ENCODE results near the gene GNAL. TPM values are rescaled to one million over a fixed set of nuclear protein-coding genes. Genes with fewer than 3 reads are reported as not detected.

Gene GNAL
- total RNA-seq, 1 donor from 2014 or later: 5.0 TPM

DNA sequence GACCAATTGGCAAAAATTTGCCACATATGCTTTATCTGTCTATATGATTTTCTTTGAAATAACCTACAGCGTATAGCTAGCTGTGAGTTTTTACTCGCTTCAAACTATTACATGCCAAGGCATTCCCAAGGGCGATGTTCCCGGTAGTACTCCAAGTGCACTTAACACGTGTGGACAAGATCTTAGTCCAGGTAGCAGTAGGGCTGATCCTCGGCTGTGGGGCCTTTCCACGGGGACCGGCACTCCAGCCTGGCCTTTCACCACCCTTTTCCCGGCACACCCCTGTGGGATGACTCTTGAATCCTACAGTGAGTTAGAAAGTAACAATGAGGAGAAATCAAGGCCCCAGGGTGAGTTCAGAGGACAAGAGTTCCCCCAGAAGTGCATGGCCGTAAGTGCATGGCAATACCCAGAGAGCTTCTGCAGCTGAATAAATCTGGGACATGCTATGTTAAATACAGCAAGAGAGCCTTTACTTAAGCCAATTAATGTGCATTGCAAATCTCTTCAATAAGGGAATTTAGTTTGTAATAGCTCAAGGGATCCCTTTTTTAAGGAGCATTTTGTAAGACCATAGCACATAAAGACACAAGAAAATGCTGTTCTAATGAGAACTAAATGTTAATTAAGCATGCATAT lies 188.6 kb downstream of the GNAL start:
- TF ChIP-seq, protein P1, sequence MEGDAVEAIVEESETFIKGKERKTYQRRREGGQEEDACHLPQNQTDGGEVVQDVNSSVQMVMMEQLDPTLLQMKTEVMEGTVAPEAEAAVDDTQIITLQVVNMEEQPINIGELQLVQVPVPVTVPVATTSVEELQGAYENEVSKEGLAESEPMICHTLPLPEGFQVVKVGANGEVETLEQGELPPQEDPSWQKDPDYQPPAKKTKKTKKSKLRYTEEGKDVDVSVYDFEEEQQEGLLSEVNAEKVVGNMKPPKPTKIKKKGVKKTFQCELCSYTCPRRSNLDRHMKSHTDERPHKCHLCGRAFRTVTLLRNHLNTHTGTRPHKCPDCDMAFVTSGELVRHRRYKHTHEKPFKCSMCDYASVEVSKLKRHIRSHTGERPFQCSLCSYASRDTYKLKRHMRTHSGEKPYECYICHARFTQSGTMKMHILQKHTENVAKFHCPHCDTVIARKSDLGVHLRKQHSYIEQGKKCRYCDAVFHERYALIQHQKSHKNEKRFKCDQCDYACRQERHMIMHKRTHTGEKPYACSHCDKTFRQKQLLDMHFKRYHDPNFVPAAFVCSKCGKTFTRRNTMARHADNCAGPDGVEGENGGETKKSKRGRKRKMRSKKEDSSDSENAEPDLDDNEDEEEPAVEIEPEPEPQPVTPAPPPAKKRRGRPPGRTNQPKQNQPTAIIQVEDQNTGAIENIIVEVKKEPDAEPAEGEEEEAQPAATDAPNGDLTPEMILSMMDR (conservative IDR thresholded peaks at IDR 0.05; ENCODE audit: low read depth, low read length): no peak
- no peak overlapping the region for H3K4me3 ChIP-seq (ENCODE audit: low read depth, low read length)
- no peak for DNase-seq (ENCODE audit: low read depth)

DNA sequence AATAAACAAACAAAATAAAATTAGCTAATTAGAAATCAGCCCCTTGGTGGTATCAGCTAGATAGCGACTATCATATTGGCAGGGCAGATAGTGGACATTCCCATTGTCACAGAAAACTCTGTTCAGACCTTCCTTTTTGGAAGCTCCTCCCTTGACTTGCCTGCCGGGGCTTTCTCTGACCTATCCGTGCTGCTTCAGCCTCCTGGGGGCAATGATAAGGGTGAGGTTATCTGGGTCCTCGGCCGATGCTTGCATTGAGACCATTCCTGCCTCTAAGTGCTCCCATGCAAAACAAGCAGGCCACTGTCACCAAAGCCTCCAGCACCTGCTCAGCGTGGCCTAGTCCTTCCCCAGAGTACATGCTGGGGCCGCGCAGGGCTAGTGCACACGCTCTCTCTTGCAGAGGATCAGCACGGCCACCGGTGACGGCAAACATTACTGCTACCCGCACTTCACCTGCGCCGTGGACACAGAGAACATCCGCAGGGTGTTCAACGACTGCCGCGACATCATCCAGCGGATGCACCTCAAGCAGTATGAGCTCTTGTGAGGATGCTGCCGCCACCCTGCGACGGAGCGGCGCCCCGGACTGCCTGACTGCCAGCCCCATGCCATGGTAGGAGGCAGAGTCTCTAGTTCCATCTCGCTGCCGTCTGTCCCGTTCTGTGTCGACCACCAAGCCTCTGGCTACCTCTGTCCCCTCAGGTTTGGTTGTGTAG lies 191.7 kb downstream of the GNAL start:
- TF ChIP-seq, protein P1 (conservative IDR thresholded peaks at IDR 0.05; ENCODE audit: low read depth, low read length): no peak
- no peak overlapping the region for H3K4me3 ChIP-seq (ENCODE audit: low read depth, low read length)
- no peak for DNase-seq (ENCODE audit: low read depth)

DNA sequence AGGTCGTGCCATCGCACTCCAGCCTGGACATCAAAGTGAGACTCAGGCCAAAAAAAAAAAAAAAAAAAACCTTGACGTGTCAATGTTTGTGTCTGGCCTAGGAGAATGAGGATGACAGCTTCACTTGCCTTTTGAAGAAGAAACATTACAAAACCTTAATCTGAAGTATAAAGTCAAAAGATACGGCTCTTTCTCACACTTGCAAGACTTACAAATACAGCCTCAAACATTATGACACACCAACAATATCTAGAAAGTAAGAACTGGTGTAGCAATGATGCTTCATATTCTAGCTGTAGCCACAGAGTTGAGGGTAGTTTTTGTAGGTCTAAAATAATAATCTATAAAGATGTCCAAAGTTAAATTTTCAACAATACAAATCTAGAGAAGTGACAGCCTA lies 193.6 kb downstream of the GNAL start:
- no peak for DNase-seq (ENCODE audit: low read depth)
- no peak overlapping the region for H3K4me3 ChIP-seq (ENCODE audit: low read depth, low read length)
- TF ChIP-seq, protein P1 (conservative IDR thresholded peaks at IDR 0.05; ENCODE audit: low read depth, low read length): no peak

DNA sequence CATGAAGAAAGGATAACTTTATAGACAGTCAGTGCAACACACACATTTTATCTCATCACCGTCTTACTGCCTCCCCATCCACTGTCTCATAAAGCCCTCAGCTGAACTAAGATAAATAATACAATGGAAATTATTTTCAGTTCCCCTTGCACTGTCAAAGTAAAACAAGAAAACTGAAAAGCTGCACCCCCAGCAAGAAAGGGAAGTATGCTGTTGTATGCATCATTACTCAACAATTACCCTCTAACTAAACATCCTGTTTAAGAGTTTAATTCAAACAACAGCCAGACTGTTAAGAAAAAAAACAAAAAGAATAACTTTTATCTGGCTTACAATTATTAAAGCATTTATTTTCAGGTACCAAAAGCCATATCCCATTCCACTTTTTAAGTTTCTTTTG lies 194.1 kb downstream of the GNAL start:
- H3K4me3 ChIP-seq (ENCODE audit: low read depth, low read length): no peak overlapping the region
- no peak for DNase-seq (ENCODE audit: low read depth)
- TF ChIP-seq, protein P1 (conservative IDR thresholded peaks at IDR 0.05; ENCODE audit: low read depth, low read length): no peak

DNA sequence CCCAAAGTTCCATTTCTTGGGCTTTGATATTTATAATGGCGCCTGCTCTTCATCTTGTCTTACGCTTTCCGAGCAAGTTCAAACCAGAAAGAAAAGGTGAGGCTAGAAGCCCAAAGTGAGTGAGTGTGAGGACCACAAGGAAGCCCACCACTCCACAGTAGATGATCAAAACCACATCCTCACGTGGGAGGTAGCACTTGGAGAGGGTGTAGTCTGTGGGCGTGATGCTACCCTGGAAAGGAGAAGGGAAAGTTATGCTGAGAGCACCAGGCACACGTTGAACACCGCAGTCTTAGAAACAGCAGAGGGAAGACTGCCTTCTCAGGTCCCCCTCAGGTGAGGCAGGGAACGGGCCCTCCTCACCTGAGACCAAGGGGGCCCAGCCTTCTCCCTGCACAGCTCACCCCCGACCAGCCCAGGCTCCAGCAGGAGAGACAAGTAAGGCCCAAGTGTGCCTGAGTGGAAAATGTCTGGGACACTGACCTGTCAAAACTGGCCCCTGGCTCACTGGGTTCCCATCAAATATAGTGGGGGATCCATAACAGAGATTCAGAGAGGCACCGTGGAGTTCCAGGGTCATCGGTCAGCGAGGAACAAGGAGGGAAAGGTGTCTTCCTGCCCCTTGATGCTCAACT lies 195.4 kb downstream of the GNAL start:
- no peak overlapping the region for H3K4me3 ChIP-seq (ENCODE audit: low read depth, low read length)
- TF ChIP-seq, protein P1 (conservative IDR thresholded peaks at IDR 0.05; ENCODE audit: low read depth, low read length): no peak
- no peak for DNase-seq (ENCODE audit: low read depth)

DNA sequence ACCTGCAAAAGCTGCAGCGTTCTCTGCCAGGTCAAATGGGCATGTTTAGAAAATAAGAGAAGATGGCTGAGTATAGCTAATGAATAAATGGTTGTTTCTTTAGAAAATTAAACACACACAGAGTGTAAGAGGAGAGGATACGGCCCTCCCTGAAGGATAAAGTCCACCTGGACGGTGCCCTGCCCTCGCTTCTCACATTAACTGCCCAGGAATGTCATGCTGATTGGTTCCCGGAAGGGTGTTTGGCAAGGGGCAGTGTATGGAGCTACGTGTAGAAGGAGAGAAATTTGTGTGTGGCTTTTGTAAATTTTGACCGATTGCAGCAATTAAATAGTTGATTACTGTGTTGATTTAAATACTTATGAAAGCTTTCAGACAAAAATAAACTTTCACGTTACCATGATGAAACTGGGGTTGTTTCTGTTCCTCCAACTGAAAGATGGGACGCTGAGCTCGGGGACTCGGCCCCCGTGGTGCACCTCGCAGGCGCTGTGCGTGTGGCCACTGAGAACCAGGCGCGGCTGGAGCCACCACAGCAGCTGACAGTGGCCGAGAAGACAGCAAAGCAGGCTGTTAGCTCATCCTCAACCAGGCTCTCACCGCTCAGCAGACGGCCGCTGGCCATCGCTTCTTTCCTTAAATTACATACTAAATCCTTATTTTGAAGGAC lies 196.3 kb downstream of the GNAL start:
- peak; percentile 13 for DNase-seq (ENCODE audit: low read depth)
- TF ChIP-seq, protein P1 (conservative IDR thresholded peaks at IDR 0.05; ENCODE audit: low read depth, low read length): no peak
- no peak overlapping the region for H3K4me3 ChIP-seq (ENCODE audit: low read depth, low read length)

All from epithelial cell of proximal tubule (primary cell).